GM21825 (cell line): Measurements from ENCODE around the gene SPAG9.

Experiments
- ATAC-seq: cut with Tn5 transposase; IDR thresholded peaks from one replicate; pipeline ENCODE4 v1.9.1; 2021; ENCODE audit warnings: mild to moderate bottlenecking, moderate library complexity; ENCODE audit not compliant: unreplicated experiment

SPAG9 gene, protein sequence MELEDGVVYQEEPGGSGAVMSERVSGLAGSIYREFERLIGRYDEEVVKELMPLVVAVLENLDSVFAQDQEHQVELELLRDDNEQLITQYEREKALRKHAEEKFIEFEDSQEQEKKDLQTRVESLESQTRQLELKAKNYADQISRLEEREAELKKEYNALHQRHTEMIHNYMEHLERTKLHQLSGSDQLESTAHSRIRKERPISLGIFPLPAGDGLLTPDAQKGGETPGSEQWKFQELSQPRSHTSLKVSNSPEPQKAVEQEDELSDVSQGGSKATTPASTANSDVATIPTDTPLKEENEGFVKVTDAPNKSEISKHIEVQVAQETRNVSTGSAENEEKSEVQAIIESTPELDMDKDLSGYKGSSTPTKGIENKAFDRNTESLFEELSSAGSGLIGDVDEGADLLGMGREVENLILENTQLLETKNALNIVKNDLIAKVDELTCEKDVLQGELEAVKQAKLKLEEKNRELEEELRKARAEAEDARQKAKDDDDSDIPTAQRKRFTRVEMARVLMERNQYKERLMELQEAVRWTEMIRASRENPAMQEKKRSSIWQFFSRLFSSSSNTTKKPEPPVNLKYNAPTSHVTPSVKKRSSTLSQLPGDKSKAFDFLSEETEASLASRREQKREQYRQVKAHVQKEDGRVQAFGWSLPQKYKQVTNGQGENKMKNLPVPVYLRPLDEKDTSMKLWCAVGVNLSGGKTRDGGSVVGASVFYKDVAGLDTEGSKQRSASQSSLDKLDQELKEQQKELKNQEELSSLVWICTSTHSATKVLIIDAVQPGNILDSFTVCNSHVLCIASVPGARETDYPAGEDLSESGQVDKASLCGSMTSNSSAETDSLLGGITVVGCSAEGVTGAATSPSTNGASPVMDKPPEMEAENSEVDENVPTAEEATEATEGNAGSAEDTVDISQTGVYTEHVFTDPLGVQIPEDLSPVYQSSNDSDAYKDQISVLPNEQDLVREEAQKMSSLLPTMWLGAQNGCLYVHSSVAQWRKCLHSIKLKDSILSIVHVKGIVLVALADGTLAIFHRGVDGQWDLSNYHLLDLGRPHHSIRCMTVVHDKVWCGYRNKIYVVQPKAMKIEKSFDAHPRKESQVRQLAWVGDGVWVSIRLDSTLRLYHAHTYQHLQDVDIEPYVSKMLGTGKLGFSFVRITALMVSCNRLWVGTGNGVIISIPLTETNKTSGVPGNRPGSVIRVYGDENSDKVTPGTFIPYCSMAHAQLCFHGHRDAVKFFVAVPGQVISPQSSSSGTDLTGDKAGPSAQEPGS (N-terminal part only)

DNA sequence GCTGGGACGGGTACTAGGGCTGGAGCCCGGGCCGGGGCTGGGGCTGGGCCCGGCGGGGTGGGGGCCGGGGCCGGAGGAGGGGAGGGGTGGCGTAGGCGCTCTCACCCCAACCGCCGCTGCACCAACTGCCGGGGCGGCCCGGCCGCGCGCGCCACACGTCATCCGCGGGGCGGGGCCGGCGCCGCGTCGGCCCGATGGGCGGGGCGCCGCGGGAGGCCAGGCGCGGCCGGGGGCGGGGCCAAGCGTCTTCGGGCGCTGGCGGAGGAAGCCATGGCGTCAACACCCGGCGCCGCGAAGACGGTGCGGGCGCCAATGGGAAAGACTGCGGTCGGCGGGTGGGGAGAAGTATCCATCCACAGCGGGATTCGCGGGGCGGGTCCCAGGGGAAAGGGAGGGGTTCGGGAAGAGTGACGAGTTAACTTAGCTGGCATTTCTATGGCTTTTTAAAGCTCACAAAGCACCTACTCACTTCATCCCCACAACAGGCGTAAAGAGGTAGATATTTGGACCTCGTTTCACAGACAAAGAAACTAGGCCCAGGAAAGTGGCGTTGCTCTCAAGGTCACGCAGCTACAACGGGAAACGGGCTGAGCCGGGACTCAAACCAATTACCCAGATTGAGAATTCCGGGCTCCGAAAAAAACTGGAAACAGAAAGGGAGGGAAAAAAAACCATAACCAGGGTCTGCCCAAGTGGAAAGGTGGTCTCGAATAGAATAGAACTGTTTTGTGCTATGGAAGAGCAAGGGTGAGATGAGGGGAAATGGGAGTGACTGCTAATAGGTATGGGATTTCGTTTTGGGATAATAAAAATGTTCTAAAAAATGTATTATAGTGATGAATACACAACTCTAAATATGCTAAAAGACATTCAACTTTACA is at the start of gene SPAG9:
SPAG9 (minus strand) TSS at position 130 of the 881 bp plus-strand sequence. CDS start 212 bp downstream, outside the sequence.
- ATAC-seq = peak; percentile 72

DNA sequence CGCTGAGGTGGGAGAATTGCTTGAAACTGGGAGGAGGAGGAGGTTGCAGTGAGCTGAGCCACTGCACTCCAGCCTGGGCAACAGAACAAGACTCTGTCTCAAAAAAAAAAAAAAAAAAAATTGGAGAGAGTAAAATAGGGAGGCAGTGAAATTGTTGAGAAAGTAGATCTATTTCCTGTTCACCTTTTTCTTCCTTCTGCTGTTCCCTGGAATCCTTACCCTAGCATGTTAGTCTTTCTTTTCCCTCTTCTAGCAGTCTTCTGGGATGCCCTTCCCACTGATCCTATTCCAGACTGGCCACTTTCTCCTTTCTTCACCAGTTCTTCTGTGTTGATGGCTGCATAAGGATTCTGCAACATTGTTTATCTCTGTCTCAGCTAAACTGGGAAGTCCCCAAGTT is 48.7 kb upstream of the SPAG9 start:
- ATAC-seq = no peak

DNA sequence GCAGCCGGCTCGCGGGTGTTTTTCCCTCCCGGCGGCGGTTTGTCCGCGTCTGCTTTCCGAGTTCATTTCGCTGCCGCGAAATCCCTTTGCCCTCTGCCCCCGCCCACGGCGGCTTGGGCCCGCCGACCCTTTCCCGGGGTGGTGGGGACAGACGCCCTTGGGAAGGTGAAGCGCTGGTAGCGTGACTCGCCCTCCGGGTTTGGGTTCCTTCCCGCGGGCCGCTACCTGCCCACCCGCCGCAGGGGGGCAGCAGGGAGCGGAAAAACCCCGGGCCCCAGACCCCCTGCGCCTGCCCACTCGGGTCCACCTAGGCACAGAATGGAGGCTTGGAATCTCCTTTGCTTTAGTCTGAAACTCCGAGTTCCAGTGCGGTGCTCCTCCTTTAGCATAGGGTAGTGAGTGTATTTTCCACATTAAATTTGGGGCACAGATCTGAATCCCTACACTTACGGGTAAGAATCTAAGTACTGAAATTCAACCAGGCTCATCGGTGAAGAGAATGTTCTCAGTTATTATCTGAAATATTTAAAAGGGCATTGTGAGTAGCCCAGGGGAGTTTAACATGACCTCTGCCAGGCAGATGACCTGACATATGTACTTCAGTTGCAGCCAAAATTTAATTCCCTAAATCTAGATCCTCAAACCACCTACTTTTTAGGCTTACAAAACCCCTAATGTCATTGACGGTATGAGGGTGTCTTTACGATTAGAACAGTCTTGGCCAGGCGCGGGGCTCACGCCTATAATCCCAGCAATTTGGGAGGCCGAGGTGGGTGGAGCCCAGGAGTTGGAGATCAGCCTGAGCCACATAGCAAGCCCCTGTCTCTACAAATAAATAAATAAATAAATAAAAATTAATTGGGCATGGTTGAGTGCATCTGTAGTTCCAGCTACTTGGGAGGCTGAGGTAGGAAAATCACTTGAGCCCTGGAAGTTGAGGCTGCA is 46.6 kb upstream of the SPAG9 start:
- ATAC-seq = peak; percentile 38

DNA sequence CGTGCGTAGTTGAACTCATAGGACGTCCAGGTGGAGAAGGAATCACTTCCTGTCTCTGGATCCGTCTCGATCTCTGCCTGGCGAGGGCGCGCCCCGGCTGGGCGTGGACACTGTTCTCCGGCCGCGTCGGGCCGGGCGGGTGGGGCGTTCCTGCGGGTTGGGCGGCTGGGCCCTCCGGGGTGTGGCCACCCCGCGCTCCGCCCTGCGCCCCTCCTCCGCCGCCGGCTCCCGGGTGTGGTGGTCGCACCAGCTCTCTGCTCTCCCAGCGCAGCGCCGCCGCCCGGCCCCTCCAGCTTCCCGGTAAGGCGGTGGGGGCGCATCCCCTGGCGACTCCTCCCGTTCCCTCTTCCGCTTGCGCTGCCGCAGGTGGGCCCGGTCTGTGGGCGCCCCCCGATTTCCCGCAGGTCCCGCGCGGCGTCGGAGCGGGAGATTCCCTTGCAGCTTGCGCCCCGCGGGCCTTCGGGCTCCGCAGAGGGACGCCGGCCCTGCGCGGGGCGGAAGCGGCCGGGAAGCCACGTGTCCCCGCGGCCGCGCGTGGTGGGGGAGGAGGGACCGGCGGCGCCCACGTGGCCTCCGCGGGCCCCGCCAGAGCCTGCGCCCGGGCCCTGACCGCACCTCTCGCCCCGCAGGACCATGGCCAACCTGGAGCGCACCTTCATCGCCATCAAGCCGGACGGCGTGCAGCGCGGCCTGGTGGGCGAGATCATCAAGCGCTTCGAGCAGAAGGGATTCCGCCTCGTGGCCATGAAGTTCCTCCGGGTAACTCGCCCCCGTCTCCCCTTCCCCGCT is 45.7 kb upstream of the SPAG9 start, which contains the start of gene NME2:
NME2 (plus strand) TSS at position 214 of the 789 bp plus-strand sequence; CDS start at position 634, 420 bp downstream.
- peak; percentile 86 for ATAC-seq

DNA sequence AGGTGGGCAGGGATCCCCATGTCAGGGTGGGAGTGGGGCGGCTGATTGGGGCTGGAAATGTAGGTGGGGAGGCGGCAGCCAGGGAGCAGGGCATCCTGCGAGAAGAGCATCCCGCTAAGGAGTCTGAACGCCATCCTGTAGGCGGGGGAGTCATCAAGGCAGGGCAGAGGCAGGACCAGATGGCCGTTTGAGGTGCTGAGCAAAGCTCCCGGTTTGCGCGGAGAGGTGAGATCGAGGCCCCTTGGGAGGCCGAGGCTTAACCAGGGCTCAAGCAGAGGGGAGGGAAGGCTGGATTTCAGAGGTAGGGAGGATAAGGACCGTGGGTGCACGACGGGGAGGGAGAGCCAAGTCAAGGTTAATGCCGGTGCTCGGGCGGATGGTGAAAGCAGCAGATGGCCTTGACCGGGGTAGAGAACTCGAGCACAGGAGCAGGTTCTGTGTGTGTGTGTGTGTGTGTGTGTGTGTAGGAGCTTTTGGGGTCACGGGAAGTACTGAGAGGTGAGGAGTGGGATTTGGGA is 45.1 kb upstream of the SPAG9 start:
- no peak for ATAC-seq

DNA sequence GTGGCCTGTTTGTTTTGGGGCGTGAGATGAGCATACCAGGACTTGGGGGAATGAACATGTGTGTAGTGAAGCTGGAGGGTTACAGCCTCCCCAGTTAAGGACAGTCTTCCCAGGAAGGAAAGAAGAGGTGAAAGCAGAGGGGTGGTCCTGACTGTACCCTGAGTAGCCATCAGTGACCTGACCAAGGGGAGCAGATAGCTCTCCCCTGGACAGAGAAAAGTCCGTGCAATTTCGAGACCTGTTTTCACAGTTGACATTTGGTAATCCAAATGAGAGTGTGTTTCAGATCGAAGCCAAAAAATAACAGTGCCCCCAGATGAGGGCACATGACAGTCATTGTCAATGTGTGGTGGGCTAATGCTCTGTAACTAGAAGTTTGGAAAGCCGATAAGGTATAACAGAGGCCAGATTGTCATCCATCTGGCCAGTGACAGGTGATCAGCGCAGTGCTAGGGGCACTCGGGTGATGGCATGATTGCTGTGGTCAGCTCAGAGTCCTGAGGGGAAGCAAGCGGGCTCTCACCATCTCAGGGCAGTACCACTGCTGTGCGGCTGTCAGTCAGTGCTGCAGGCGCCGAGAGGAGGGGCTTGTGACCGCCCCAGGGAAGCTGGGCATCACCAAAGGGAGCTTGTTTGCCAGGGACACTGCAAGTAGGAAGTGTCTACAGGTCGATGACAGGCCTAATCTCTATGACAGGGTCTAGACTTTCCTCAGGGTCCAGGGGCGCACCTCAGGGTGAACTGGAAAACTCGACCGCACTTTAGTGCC is 44.4 kb upstream of the SPAG9 start:
- ATAC-seq = no peak

DNA sequence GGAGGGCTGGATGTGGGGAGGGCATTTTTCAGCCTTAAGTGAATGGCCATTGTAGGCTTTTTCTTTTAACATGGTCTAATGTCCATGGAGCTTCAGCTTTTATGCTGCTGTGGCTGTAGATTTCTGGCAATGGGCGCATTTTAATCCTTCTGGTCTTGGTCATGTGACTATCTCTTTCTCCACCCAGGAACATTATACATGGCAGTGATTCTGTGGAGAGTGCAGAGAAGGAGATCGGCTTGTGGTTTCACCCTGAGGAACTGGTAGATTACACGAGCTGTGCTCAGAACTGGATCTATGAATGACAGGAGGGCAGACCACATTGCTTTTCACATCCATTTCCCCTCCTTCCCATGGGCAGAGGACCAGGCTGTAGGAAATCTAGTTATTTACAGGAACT is 40.9 kb upstream of the SPAG9 start:
- no peak for ATAC-seq

DNA sequence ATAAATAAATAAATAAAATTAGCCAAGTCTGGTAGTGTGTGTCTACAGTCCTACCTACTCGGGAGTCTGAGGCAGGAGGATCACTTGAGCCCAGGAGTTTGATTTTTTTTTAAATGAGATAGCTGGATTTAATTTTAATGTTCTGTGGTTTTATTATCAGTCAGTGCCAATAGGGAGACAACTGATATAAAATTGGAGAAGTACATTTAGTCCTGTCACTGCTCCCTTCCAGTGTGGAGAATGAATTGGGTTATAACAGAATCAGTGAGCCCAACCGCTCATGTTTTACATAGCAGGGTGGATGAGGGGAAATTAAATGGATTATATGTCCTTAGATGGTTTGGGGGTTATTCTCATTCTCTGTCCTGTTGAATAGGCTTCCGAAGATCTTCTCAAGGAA is 38.9 kb upstream of the SPAG9 start:
- ATAC-seq = no peak

DNA sequence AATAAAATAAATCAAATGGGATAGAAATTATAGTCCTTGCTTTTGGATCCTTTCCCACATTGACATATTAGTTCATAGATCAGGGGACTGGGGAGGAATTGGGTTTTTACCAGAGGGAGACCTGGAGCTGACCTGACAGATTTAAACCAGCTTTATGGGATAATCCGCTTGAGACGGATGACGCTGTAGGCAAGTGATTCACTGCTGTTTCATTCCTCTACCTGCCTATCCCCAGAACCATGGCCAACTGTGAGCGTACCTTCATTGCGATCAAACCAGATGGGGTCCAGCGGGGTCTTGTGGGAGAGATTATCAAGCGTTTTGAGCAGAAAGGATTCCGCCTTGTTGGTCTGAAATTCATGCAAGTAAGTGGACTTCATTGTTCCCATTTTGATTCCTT is 34.7 kb upstream of the SPAG9 start:
- no peak for ATAC-seq

DNA sequence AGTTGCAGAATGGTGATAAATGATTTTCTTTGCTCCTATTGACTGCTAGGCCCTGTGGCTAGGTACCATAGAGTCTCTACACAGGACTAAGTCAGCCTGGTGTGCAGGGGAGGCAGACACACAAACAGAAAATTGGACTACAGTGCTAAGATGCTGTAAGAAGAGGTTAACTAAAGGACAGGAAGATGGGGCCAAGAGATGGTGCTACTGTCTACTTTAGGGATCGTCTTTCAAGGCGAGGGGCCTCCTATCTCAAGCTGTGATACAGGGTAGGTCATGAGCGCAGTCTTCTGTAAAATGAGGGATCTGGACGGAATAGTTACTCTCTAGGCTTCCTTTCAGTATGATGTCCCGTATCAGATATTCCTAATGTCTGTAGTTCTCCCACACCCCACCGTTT is 33.5 kb upstream of the SPAG9 start:
- ATAC-seq = no peak

DNA sequence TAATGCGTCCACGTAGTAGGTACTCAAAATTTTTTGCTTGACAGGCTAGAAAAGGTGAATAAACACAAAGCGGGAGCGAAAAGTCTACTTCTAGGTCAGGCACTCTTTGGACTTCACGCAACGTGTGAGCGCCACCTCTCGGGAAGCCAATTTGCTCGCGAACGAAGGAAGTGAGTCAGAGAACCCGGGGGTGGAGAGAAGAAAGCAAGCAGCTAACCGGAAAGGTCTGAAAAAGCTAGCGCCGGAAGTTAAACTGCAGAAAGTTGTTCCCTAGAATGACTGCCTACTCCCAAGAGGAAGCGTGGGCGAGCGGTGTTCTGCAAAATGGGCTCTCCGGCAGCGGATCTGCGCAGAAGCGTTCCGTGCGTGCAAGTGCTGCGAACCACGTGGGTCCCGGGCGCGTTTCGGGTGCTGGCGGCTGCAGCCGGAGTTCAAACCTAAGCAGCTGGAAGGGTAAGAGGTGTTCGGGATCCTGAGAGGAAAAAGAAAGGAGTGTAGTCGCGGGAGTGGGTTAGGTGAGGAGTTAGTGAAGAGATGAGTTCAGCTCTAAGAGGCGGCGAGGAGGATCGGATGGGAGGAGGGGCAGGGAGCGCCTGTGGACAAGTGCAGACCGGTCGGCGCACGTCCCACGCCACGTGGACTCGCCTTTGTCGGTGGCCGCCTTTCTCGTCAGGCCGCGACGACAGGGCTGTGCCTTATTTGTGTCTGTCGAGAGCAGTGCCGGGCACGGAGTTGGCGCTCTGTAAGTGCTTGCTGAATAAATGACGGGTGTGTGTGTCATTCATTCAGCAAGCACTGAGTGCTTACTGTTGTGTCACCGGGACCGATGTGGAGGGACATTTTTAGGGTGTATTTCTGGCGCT is 32.8 kb upstream of the SPAG9 start, which contains the start of gene NME1:
NME1 (plus strand) TSS at position 350 of the 863 bp plus-strand sequence. CDS start 2,096 bp downstream, outside the sequence.
- peak; percentile 89 for ATAC-seq

DNA sequence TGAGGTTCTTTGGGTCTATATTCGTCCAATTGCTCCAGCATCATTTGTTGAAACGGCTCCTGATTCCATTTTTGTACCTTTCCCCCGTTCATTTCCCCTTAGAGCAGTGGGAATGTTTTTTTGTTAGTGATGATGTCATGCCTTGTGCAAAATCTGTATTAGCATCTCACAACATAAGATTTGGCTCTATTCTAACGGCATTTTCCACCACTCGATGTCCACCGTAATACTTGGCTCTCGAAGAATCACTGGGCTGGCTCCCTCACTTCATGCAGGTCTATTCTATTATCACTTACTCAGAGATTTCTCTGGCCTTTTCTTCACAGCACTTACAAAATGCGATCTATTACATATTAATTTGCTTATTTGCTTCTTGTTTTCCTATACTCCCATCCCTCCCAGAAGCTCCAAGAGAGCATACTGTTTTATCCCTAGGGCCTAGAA is 32.1 kb upstream of the SPAG9 start:
- ATAC-seq = no peak

DNA sequence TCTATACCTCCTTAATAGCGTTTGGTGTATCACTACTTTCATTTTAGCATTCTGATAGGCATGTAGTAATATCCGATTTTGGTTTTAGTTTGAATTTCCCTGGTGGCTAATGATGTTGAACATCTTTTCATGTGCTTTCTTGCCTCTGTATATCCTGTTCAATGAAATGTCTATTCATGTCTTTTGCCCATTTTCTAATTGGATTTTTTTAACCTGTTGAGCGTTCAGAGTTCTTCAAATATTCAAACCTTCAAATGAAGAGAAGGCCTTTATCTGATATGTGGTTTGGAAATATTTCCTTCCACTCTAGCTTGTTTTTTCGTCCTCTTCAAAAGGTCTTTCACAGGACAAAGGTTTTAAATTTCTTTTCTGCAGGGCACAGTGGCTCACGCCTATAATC is 30.3 kb upstream of the SPAG9 start:
- no peak for ATAC-seq

DNA sequence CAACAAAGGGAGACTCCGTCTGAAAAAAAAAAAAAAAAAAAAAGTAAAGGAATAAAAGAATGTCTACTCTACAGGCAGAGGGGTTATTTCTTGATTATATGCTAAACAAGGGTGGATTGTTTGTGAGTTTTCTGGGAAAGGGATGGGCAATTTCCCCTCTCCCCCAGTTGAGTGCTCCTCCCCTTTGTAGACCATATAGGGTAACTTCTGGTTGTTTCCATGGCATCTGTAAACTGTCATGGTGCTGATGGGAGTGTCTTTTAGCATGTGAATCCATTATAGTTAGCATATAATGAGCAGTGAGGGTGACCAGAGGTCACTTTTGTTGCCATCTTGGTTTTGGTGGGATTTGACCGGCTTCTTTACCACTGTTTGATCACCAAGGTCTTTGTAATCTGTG is 28.5 kb upstream of the SPAG9 start:
- no peak for ATAC-seq

DNA sequence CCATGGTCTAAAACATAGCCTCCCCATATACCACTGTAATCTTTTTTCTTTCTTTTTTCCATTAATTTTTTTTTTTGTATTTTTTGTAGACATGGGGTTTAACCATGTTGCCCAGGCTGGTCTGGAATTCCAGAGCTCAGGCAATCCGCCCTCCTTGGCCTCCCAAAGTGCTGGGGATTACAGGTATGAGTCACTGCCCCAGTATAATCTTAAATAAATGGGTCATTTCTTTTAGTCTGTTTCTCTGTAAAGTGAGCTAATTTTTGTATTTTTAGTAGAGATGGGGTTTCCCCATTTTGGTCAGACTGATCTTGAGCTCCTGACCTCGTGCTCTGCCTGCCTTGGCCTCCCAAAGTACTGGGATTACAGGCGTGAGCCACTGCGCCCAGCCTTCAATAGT is 27.0 kb upstream of the SPAG9 start:
- ATAC-seq = no peak
